ENCODE measurements around the gene NTM. TPM values are rescaled to one million over a fixed set of nuclear protein-coding genes. Genes with fewer than 3 reads are reported as not detected.

NTM gene
- total and polyA plus RNA-seq, 9 donors: 8.5 to 37.1 (median 22.6) TPM

- H3K4me1 ChIP-seq (ENCODE audit: control insufficient read depth, insufficient read depth, low read length): no peaks in the 10 kb centered on the region
- no peaks in the 10 kb centered on the region for H3K9me3 ChIP-seq (replicated peaks; ENCODE audit: control insufficient read depth, low read depth, low read length)
- WGBS (ENCODE audit: insufficient coverage): no CpG with 5 or more reads among the region's 3 CpGs
- no peak for DNase-seq
- no peak overlapping the region for H3K4me3 ChIP-seq (ENCODE audit: low read length)
- no peaks in the 10 kb centered on the region for H3K27me3 ChIP-seq (ENCODE audit: control insufficient read depth, insufficient read depth, low read length)
- no peak overlapping the region for H3K27ac ChIP-seq (ENCODE audit: low read length)
- H3K36me3 ChIP-seq (ENCODE audit: control insufficient read depth, insufficient read depth, low read length): no peaks in the 10 kb centered on the region
Measured at GRCh38 chr11:131638889-131639288, 268.5 kb downstream of the NTM start.

- 62% methylated on average over 4 of the region's 5 CpGs for WGBS (ENCODE audit: insufficient coverage)
- DNase-seq: no peak
- no peaks in the 10 kb centered on the region for H3K27me3 ChIP-seq (ENCODE audit: control insufficient read depth, insufficient read depth, low read length)
- no peaks in the 10 kb centered on the region for H3K9me3 ChIP-seq (replicated peaks; ENCODE audit: control insufficient read depth, low read depth, low read length)
- H3K27ac ChIP-seq (ENCODE audit: low read length): no peak overlapping the region
- H3K4me3 ChIP-seq (ENCODE audit: low read length): no peak overlapping the region
- no peaks in the 10 kb centered on the region for H3K4me1 ChIP-seq (ENCODE audit: control insufficient read depth, insufficient read depth, low read length)
- no peaks in the 10 kb centered on the region for H3K36me3 ChIP-seq (ENCODE audit: control insufficient read depth, insufficient read depth, low read length)
Measured at GRCh38 chr11:131640320-131640719, 269.9 kb downstream of the NTM start.

- H3K36me3 ChIP-seq (ENCODE audit: control insufficient read depth, insufficient read depth, low read length): no peaks in the 10 kb centered on the region
- DNase-seq: no peak
- H3K4me3 ChIP-seq (ENCODE audit: low read length): no peak overlapping the region
- H3K27ac ChIP-seq (ENCODE audit: low read length): no peak overlapping the region
- H3K9me3 ChIP-seq (replicated peaks; ENCODE audit: control insufficient read depth, low read depth, low read length): no peaks in the 10 kb centered on the region
- no peaks in the 10 kb centered on the region for H3K27me3 ChIP-seq (ENCODE audit: control insufficient read depth, insufficient read depth, low read length)
- H3K4me1 ChIP-seq (ENCODE audit: control insufficient read depth, insufficient read depth, low read length): no peaks in the 10 kb centered on the region
- WGBS (ENCODE audit: insufficient coverage): 48% methylated on average over 6 of the region's 15 CpGs
Measured at GRCh38 chr11:131642756-131643531, 272.5 kb downstream of the NTM start.

- no peaks in the 10 kb centered on the region for H3K9me3 ChIP-seq (replicated peaks; ENCODE audit: control insufficient read depth, low read depth, low read length)
- H3K27ac ChIP-seq (ENCODE audit: low read length): no peak overlapping the region
- 45% methylated on average over 2 of the region's 5 CpGs for WGBS (ENCODE audit: insufficient coverage)
- no peaks in the 10 kb centered on the region for H3K27me3 ChIP-seq (ENCODE audit: control insufficient read depth, insufficient read depth, low read length)
- DNase-seq: no peak
- no peaks in the 10 kb centered on the region for H3K4me1 ChIP-seq (ENCODE audit: control insufficient read depth, insufficient read depth, low read length)
- no peaks in the 10 kb centered on the region for H3K36me3 ChIP-seq (ENCODE audit: control insufficient read depth, insufficient read depth, low read length)
- H3K4me3 ChIP-seq (ENCODE audit: low read length): no peak overlapping the region
Measured at GRCh38 chr11:131644204-131644795, 273.9 kb downstream of the NTM start.

GRCh38 chr11:131645237-131645636 is 274.8 kb downstream of the NTM start:
- no peaks in the 10 kb centered on the region for H3K4me1 ChIP-seq (ENCODE audit: control insufficient read depth, insufficient read depth, low read length)
- no peaks in the 10 kb centered on the region for H3K36me3 ChIP-seq (ENCODE audit: control insufficient read depth, insufficient read depth, low read length)
- 33% methylated on average over 1 of the region's 6 CpGs for WGBS (ENCODE audit: insufficient coverage)
- no peak overlapping the region for H3K27ac ChIP-seq (ENCODE audit: low read length)
- H3K4me3 ChIP-seq (ENCODE audit: low read length): no peak overlapping the region
- DNase-seq: no peak
- no peaks in the 10 kb centered on the region for H3K27me3 ChIP-seq (ENCODE audit: control insufficient read depth, insufficient read depth, low read length)
- no peaks in the 10 kb centered on the region for H3K9me3 ChIP-seq (replicated peaks; ENCODE audit: control insufficient read depth, low read depth, low read length)

- Histone ChIP-seq H3K27ac (ENCODE audit: low read length) (no peak overlapping the region), H3K4me1 (ENCODE audit: control insufficient read depth, insufficient read depth, low read length) (peaks cover 7% of the 10 kb centered on the region), H3K4me3 (ENCODE audit: low read length) (no peak overlapping the region), H3K27me3 (ENCODE audit: control insufficient read depth, insufficient read depth, low read length) (no peaks in the 10 kb centered on the region), H3K36me3 (ENCODE audit: control insufficient read depth, insufficient read depth, low read length) (no peaks in the 10 kb centered on the region), H3K9me3 (replicated peaks; ENCODE audit: control insufficient read depth, low read depth, low read length) (no peaks in the 10 kb centered on the region)
- WGBS (ENCODE audit: insufficient coverage): no CpG with 5 or more reads among the region's 5 CpGs
- DNase-seq: no peak
Measured at GRCh38 chr11:131649856-131650255, 279.4 kb downstream of the NTM start.

GRCh38 chr11:131652231-131652630 is 281.8 kb downstream of the NTM start:
- no peaks in the 10 kb centered on the region for H3K9me3 ChIP-seq (replicated peaks; ENCODE audit: control insufficient read depth, low read depth, low read length)
- 86% methylated on average over 1 of the region's 2 CpGs for WGBS (ENCODE audit: insufficient coverage)
- no peak overlapping the region for H3K4me3 ChIP-seq (ENCODE audit: low read length)

GRCh38 chr11:131653260-131653659 is 282.8 kb downstream of the NTM start:
- no peaks in the 10 kb centered on the region for H3K27me3 ChIP-seq (ENCODE audit: control insufficient read depth, insufficient read depth, low read length)
- no peaks in the 10 kb centered on the region for H3K36me3 ChIP-seq (ENCODE audit: control insufficient read depth, insufficient read depth, low read length)
- DNase-seq: no peak
- H3K4me1 ChIP-seq (ENCODE audit: control insufficient read depth, insufficient read depth, low read length): peaks cover 7% of the 10 kb centered on the region
- WGBS (ENCODE audit: insufficient coverage): 13% methylated on average over 1 of the region's 5 CpGs
- H3K27ac ChIP-seq (ENCODE audit: low read length): no peak overlapping the region
- no peak overlapping the region for H3K4me3 ChIP-seq (ENCODE audit: low read length)
- H3K9me3 ChIP-seq (replicated peaks; ENCODE audit: control insufficient read depth, low read depth, low read length): no peaks in the 10 kb centered on the region

More at GRCh38 chr11:131652231-131652630, 281.8 kb downstream of the NTM start:
- no peak for DNase-seq
- Histone ChIP-seq H3K27ac (ENCODE audit: low read length) (no peak overlapping the region), H3K4me1 (ENCODE audit: control insufficient read depth, insufficient read depth, low read length) (peaks cover 7% of the 10 kb centered on the region), H3K27me3 (ENCODE audit: control insufficient read depth, insufficient read depth, low read length) (no peaks in the 10 kb centered on the region), H3K36me3 (ENCODE audit: control insufficient read depth, insufficient read depth, low read length) (no peaks in the 10 kb centered on the region)

GRCh38 chr11:131654849-131655248 is 284.4 kb downstream of the NTM start:
- H3K4me3 ChIP-seq (ENCODE audit: low read length): no peak overlapping the region
- H3K27ac ChIP-seq (ENCODE audit: low read length): no peak overlapping the region
- no peak for DNase-seq
- no peaks in the 10 kb centered on the region for H3K36me3 ChIP-seq (ENCODE audit: control insufficient read depth, insufficient read depth, low read length)
- H3K9me3 ChIP-seq (replicated peaks; ENCODE audit: control insufficient read depth, low read depth, low read length): no peaks in the 10 kb centered on the region
- H3K27me3 ChIP-seq (ENCODE audit: control insufficient read depth, insufficient read depth, low read length): peaks cover 2% of the 10 kb centered on the region
- H3K4me1 ChIP-seq (ENCODE audit: control insufficient read depth, insufficient read depth, low read length): peaks cover 7% of the 10 kb centered on the region
- 95% methylated on average over 7 of the region's 10 CpGs for WGBS (ENCODE audit: insufficient coverage)

- WGBS (ENCODE audit: insufficient coverage): 23% methylated on average over 3 of the region's 9 CpGs
- peaks cover 7% of the 10 kb centered on the region for H3K4me1 ChIP-seq (ENCODE audit: control insufficient read depth, insufficient read depth, low read length)
- no peak for DNase-seq
- no peak overlapping the region for H3K27ac ChIP-seq (ENCODE audit: low read length)
- H3K4me3 ChIP-seq (ENCODE audit: low read length): no peak overlapping the region
- H3K27me3 ChIP-seq (ENCODE audit: control insufficient read depth, insufficient read depth, low read length): peaks cover 2% of the 10 kb centered on the region
- no peaks in the 10 kb centered on the region for H3K36me3 ChIP-seq (ENCODE audit: control insufficient read depth, insufficient read depth, low read length)
- no peaks in the 10 kb centered on the region for H3K9me3 ChIP-seq (replicated peaks; ENCODE audit: control insufficient read depth, low read depth, low read length)
Measured at GRCh38 chr11:131656179-131656838, 285.9 kb downstream of the NTM start.

Measured in muscle of leg (tissue), 11 donors.